Fibroblast of lung (primary cell): ENCODE data around the gene CCDC12.

Experiments used
- EZH2 ChIP-seq: IDR thresholded peaks from 2 replicates; pipeline ENCODE4 v1.5.1; 2012; ENCODE audit warnings: low read length, control low read depth, mild to moderate bottlenecking; ENCODE audit errors: missing control alignments
- TF ChIP-seq, protein P1 (sequence below), 2 donors: IDR thresholded peaks in 1 of 2; conservative IDR thresholded peaks in 1 of 2; 1 replicate in 1 of 2; 2 replicates in 1 of 2; pipeline ENCODE4 v1.5.1; 2011 to 2012; ENCODE audit warnings: low read length in 2 of 2, control low read depth in 1 of 2, inconsistent platforms in 1 of 2, low read depth in 1 of 2, mild to moderate bottlenecking in 1 of 2

- TF ChIP-seq, protein P1, sequence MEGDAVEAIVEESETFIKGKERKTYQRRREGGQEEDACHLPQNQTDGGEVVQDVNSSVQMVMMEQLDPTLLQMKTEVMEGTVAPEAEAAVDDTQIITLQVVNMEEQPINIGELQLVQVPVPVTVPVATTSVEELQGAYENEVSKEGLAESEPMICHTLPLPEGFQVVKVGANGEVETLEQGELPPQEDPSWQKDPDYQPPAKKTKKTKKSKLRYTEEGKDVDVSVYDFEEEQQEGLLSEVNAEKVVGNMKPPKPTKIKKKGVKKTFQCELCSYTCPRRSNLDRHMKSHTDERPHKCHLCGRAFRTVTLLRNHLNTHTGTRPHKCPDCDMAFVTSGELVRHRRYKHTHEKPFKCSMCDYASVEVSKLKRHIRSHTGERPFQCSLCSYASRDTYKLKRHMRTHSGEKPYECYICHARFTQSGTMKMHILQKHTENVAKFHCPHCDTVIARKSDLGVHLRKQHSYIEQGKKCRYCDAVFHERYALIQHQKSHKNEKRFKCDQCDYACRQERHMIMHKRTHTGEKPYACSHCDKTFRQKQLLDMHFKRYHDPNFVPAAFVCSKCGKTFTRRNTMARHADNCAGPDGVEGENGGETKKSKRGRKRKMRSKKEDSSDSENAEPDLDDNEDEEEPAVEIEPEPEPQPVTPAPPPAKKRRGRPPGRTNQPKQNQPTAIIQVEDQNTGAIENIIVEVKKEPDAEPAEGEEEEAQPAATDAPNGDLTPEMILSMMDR (conservative IDR thresholded peaks at IDR 0.05 in 1 of 2, IDR thresholded peaks at IDR 0.05 in 1 of 2; ENCODE audit: low read depth in 1 of 2, low read length in 2 of 2): no peak
- no peak for TF ChIP-seq EZH2
These were observed 41.1 kb upstream of the CCDC12 start for GRCh38 chr3:47017504-47018268.
